Endothelial cell (in vitro differentiated cells): ENCODE data around the gene COL16A1. TPM values are rescaled to one million over a fixed set of nuclear protein-coding genes. Genes with fewer than 3 reads are reported as not detected.

ENCODE experiments used
- DNase-seq: peaks from one replicate; pipeline ENCODE4 v3.0.0; 2021; ENCODE audit warnings: low spot score
- H3K27ac Mint-ChIP-seq: one replicate; pipeline ENCODE4 v1.8.0; 2021; ENCODE audit warnings: mixed read lengths, inconsistent platforms; ENCODE audit not compliant: unreplicated experiment
- H3K27me3 Mint-ChIP-seq: one replicate; pipeline ENCODE4 v1.8.0; 2021; ENCODE audit warnings: mild to moderate bottlenecking, moderate library complexity, mixed read lengths, inconsistent platforms; ENCODE audit not compliant: unreplicated experiment
- H3K36me3 Mint-ChIP-seq: one replicate; pipeline ENCODE4 v1.8.0; 2021; ENCODE audit warnings: mild to moderate bottlenecking, low read depth, mixed read lengths, inconsistent platforms; ENCODE audit not compliant: unreplicated experiment
- H3K4me1 Mint-ChIP-seq: one replicate; pipeline ENCODE4 v1.8.0; 2021; ENCODE audit warnings: mild to moderate bottlenecking, mixed read lengths, inconsistent platforms; ENCODE audit not compliant: unreplicated experiment
- H3K4me3 Mint-ChIP-seq: one replicate; pipeline ENCODE4 v1.8.0; 2021; ENCODE audit warnings: mild to moderate bottlenecking, mixed read lengths, inconsistent platforms; ENCODE audit not compliant: unreplicated experiment
- H3K9me3 Mint-ChIP-seq: one replicate; pipeline ENCODE4 v1.8.0; 2021; ENCODE audit warnings: mixed read lengths, inconsistent platforms; ENCODE audit not compliant: unreplicated experiment
- CTCF ChIP-seq: fragments of 200-600 bp; sonication (generic); IDR thresholded peaks from one replicate; pipeline ENCODE4 v1.5.0; 2021; ENCODE audit warnings: antibody characterized with exemption; ENCODE audit not compliant: unreplicated experiment
- total RNA-seq: library from RNA; stranded (reverse); fragmentation: NEBNext Ultra II Directional; extraction: Animal tissue kit (Norgen Biotek cat#: 25700); gene quantifications from one replicate; pipeline ENCODE4 v1.2.1, GENCODE V29; 2021; ENCODE audit not compliant: unreplicated experiment

COL16A1 gene
- total RNA-seq, 1 donor from 2014 or later = 5.3 TPM

- Mint-ChIP-seq H3K27me3 (peaks cover 12% of the 10 kb centered on the region), H3K36me3 (peaks cover 7% of the 10 kb centered on the region), H3K4me3 (no peak overlapping the region), H3K4me1 (peaks cover 48% of the 10 kb centered on the region), H3K9me3 (no peaks in the 10 kb centered on the region), H3K27ac (peak overlapping the region; percentile 10)
- no peak for DNase-seq
- no peak for TF ChIP-seq CTCF
Observed at GRCh38 chr1:31750858-31751510, 47.2 kb upstream of the COL16A1 start.

- H3K27me3 Mint-ChIP-seq = peaks cover 11% of the 10 kb centered on the region
- H3K4me1 Mint-ChIP-seq = peaks cover 48% of the 10 kb centered on the region
- DNase-seq = no peak
- no peak overlapping the region for H3K27ac Mint-ChIP-seq
- H3K4me3 Mint-ChIP-seq = no peak overlapping the region
- no peaks in the 10 kb centered on the region for H3K9me3 Mint-ChIP-seq
- peaks cover 7% of the 10 kb centered on the region for H3K36me3 Mint-ChIP-seq
- no peak for TF ChIP-seq CTCF
Observed at GRCh38 chr1:31749785-31750735, 46.2 kb upstream of the COL16A1 start.

GRCh38 chr1:31748365-31748764 is 44.5 kb upstream of the COL16A1 start:
- H3K36me3 Mint-ChIP-seq = peaks cover 7% of the 10 kb centered on the region
- no peaks in the 10 kb centered on the region for H3K9me3 Mint-ChIP-seq
- DNase-seq = no peak
- TF ChIP-seq CTCF = no peak
- H3K27ac Mint-ChIP-seq = no peak overlapping the region
- H3K4me1 Mint-ChIP-seq = peaks cover 50% of the 10 kb centered on the region
- peaks cover 11% of the 10 kb centered on the region for H3K27me3 Mint-ChIP-seq
- H3K4me3 Mint-ChIP-seq = no peak overlapping the region

DNA sequence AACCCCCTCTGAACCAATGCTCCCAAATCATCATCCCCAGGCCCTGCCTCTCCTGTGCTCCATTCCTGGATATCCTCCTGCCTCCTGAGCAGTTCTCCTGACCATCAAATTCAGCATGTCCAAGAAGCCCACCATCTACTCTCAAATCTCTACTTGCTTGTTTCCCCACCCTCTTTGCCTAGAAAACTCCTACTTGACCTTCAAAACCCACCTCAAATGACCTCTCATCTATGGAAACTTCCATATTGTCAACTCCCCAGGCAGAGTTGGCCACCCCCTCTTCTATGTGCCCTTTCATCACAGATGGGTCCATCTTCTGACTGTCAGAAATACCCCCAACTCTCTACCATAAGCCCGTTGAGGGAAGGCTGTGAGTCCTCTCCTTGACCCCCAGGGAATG is 43.5 kb upstream of the COL16A1 start:
- H3K36me3 Mint-ChIP-seq = peaks cover 7% of the 10 kb centered on the region
- H3K27me3 Mint-ChIP-seq = peaks cover 11% of the 10 kb centered on the region
- TF ChIP-seq CTCF = no peak
- H3K4me3 Mint-ChIP-seq = peak overlapping the region; percentile 63
- peaks cover 40% of the 10 kb centered on the region for H3K4me1 Mint-ChIP-seq
- no peaks in the 10 kb centered on the region for H3K9me3 Mint-ChIP-seq
- H3K27ac Mint-ChIP-seq = peak overlapping the region; percentile 53
- DNase-seq = no peak

DNA sequence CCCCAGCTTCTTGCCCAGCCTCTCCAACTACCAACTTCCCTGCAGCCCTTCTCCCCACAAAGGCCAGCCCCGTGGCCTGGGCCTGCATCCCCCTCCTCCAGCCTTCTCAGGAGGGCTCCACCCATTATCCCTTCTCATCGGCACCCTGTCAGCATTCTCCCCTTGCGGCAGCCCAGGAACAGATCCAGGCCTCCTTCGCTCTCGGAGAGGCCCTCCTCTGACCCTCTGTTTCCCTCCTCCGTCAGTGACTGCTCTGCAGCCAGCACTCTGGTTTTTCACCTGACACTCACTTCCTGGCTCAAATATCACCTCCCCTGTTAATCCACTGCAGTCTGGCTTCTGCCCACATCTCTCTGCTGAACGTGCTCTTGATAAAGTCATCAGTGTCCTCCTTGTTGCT is 42.9 kb upstream of the COL16A1 start:
- Mint-ChIP-seq H3K9me3 (no peaks in the 10 kb centered on the region), H3K36me3 (peaks cover 7% of the 10 kb centered on the region), H3K27ac (no peak overlapping the region), H3K4me1 (peaks cover 34% of the 10 kb centered on the region), H3K27me3 (peaks cover 12% of the 10 kb centered on the region), H3K4me3 (no peak overlapping the region)
- DNase-seq = no peak
- TF ChIP-seq CTCF = no peak
